22Rv1 (cell line): ENCODE data around the gene RBM15B.

Experiments used
- H3K27ac ChIP-seq: fragments of 450-650 bp; 2 replicates; pipeline ENCODE4 v1.5.1; 2017
- CTCF ChIP-seq: fragments of 450-650 bp; IDR thresholded peaks from 2 replicates; pipeline ENCODE4 v1.5.1; 2017; ENCODE audit warnings: mild to moderate bottlenecking
- ZFX ChIP-seq: fragments of 450-650 bp; IDR thresholded peaks from 2 replicates; pipeline ENCODE4 v1.6.1; 2017; ENCODE audit warnings: antibody characterized with exemption, borderline replicate concordance

Gene RBM15B

GRCh38 chr3:51408021-51408420 is 16.9 kb downstream of the RBM15B start:
- TF ChIP-seq ZFX (no peak), CTCF (no peak)
- no peak overlapping the region for H3K27ac ChIP-seq

DNA sequence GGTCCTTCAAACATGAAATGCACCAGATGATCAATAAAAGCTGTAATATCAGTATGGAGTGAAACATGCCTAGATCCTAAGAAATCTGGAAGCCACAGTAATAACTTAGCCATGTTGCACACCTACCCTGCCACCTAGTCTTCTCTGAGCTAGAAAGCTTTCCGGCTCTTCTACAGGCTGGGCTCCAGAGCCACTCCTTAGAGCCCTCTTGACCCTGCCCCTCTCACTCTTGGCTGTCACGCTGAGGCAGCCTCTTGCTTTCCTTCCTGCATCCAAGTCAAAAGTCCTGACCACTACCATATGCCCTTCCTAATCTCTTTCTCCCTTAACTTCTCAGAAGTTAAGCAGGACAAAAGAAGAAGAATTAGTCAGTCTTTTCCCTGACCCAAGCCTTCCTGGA is 17.7 kb downstream of the RBM15B start:
- no peak overlapping the region for H3K27ac ChIP-seq
- TF ChIP-seq ZFX, result no peak
- TF ChIP-seq CTCF, result no peak

DNA sequence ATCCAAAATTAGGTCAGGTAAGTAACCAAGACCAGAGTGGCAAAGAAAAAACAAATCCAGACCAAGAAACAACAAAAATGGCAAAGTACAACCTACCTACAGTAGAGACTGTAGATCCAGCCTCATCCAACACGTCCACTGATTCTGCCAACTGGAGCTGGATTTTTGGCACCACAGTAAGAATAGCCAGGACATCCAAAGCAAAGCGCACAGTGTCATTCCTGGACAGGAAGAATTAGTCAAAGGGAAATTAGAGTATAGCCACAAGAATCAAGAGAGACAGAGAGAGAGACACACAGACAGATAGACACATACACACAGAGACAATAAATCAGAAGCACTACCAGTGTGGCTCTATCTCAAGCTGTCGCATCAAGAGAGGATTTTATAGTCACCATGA is 31.1 kb downstream of the RBM15B start:
- TF ChIP-seq CTCF (no peak), ZFX (no peak)
- H3K27ac ChIP-seq, result no peak overlapping the region

DNA sequence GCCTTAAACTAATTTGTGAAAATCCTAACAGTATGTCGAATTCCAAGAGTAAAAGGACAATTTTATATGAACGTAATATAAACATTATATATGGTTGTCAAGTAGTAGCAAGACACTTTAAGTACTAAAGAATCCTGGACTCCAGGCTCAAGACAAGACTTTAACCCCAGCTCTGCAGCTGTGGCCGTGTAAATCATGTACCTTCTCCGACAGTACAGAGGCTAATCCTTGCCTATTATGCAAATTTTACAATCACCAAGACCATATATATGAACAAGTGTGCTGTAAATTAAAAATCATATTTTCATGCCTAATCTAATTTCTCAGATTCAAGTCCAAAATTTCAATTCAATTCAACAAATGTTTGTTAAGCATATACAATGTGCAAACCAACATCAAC is 35.8 kb downstream of the RBM15B start:
- TF ChIP-seq ZFX, result no peak
- no peak for TF ChIP-seq CTCF
- no peak overlapping the region; the same call in 1 of the 2 replicates for H3K27ac ChIP-seq

- no peak overlapping the region for H3K27ac ChIP-seq
- no peak for TF ChIP-seq CTCF
- TF ChIP-seq ZFX, result no peak
Observed at GRCh38 chr3:51429138-51429537, 38.1 kb downstream of the RBM15B start.

DNA sequence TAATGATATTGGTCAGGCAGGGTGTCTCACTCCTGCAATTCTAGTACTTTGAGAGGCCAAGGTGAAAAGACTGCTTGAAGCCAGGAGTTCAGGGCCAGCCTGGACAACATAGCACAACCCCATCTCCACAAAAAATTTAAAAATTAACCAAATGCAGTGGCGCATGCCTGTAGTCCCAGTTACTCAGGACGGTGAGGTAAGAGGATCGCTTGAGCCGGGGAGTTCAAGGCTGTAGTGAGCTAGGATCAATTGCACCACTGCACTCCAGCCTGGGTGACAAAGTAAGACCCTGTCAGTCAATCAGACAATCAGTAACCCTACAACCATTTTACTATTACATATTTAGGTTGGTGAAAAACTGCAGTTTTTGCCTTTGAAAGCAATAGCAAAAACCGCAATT is 43.0 kb downstream of the RBM15B start:
- no peak for TF ChIP-seq CTCF
- TF ChIP-seq ZFX, result no peak
- H3K27ac ChIP-seq, result no peak overlapping the region

GRCh38 chr3:51434746-51435327 is 43.8 kb downstream of the RBM15B start:
- TF ChIP-seq ZFX (no peak), CTCF (peak; percentile 95)
- no peak overlapping the region for H3K27ac ChIP-seq
